HEK293 (cell line): ENCODE measurements around the gene ASCL3.

ENCODE experiments used
- MYNN ChIP-seq: fragments of 450-650 bp; formaldehyde crosslinking; IDR thresholded peaks from 2 replicates; pipeline ENCODE4 v1.5.1; 2016; ENCODE audit warnings: missing biosample characterization, missing genetic modification characterization, borderline replicate concordance
- PATZ1 ChIP-seq: fragments of 450-650 bp; formaldehyde crosslinking; IDR thresholded peaks from 2 replicates; pipeline ENCODE4 v1.5.1; 2016; ENCODE audit warnings: missing biosample characterization, missing genetic modification characterization
- PRDM6 ChIP-seq: fragments of 450-650 bp; formaldehyde crosslinking; IDR thresholded peaks from 2 replicates; pipeline ENCODE4 v1.5.1; 2017; ENCODE audit warnings: missing biosample characterization, missing genetic modification characterization
- SP2 ChIP-seq: fragments of 450-650 bp; formaldehyde crosslinking; IDR thresholded peaks from 2 replicates; pipeline ENCODE4 v1.5.1; 2016; ENCODE audit warnings: missing biosample characterization, missing genetic modification characterization
- ZBTB11 ChIP-seq: fragments of 450-650 bp; formaldehyde crosslinking; conservative IDR thresholded peaks from 2 replicates; pipeline ENCODE4 v1.5.1; 2016; ENCODE audit warnings: low read depth, missing biosample characterization, missing genetic modification characterization
- ZNF146 ChIP-seq: fragments of 450-650 bp; formaldehyde crosslinking; IDR thresholded peaks from 2 replicates; pipeline ENCODE4 v1.5.1; 2016; ENCODE audit warnings: missing biosample characterization, missing genetic modification characterization
- ZNF2 ChIP-seq: fragments of 450-650 bp; formaldehyde crosslinking; IDR thresholded peaks from 2 replicates; pipeline ENCODE4 v1.5.1; 2016; ENCODE audit warnings: missing biosample characterization, missing genetic modification characterization
- ZNF214 ChIP-seq: fragments of 450-650 bp; formaldehyde crosslinking; IDR thresholded peaks from 2 replicates; pipeline ENCODE4 v1.5.1; 2017; ENCODE audit warnings: missing biosample characterization, mild to moderate bottlenecking, missing genetic modification characterization, borderline replicate concordance
- ZNF639 ChIP-seq: fragments of 450-650 bp; formaldehyde crosslinking; IDR thresholded peaks from 2 replicates; pipeline ENCODE4 v1.5.1; 2016; ENCODE audit warnings: missing biosample characterization, missing genetic modification characterization
- TF ChIP-seq, protein P1 (sequence below): fragments of 450-650 bp; formaldehyde crosslinking; IDR thresholded peaks from 2 replicates; pipeline ENCODE4 v1.5.1; 2016; ENCODE audit warnings: missing biosample characterization, missing genetic modification characterization
- TF ChIP-seq, protein P2 (sequence below): fragments of 450-650 bp; formaldehyde crosslinking; IDR thresholded peaks from 2 replicates; pipeline ENCODE4 v1.5.1; 2017; ENCODE audit warnings: missing biosample characterization, mild to moderate bottlenecking, missing genetic modification characterization, moderate library complexity

DNA sequence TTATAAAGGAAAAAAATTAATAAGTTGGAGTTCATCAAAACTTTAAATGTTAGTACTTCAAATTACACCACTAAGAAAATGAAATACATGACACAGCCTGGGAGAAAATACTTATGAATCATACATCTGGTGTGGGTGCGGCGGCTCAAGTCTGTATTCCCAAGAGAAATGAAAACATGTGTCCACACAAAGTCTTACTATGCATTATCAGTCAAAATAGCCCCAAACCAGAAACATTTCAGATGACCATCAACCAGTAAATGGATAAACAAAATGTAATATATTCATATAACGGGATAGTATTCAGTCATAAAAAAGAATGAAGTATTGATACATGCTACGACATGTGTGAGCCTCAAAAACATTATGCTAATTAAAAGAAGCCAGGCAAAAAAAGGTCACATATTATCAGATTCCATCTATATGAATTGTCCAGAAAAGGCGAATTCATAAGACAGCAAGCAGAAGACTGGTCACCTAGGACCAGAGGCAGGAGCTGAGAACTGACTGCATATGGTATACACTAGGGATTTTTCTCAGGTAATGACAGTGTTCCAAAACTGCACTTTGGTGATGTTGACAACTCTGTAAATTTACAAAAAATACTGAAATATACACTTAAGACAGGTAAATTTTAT is 37.2 kb downstream of the ASCL3 start:
- TF ChIP-seq ZNF146 (tag by site-specific recombination) (0 out of 2 replicates have a peak, but pooled peaks have one; percentile 7), ZNF214 (tag by site-specific recombination) (no peak), PRDM6 (no peak), ZNF639 (tag by site-specific recombination) (no peak), PATZ1 (tag by site-specific recombination) (no peak), ZNF2 (tag by site-specific recombination) (no peak), MYNN (tag by site-specific recombination) (no peak), ZBTB11 (tag by site-specific recombination) (no peak), SP2 (no peak)
- TF ChIP-seq, protein P1, sequence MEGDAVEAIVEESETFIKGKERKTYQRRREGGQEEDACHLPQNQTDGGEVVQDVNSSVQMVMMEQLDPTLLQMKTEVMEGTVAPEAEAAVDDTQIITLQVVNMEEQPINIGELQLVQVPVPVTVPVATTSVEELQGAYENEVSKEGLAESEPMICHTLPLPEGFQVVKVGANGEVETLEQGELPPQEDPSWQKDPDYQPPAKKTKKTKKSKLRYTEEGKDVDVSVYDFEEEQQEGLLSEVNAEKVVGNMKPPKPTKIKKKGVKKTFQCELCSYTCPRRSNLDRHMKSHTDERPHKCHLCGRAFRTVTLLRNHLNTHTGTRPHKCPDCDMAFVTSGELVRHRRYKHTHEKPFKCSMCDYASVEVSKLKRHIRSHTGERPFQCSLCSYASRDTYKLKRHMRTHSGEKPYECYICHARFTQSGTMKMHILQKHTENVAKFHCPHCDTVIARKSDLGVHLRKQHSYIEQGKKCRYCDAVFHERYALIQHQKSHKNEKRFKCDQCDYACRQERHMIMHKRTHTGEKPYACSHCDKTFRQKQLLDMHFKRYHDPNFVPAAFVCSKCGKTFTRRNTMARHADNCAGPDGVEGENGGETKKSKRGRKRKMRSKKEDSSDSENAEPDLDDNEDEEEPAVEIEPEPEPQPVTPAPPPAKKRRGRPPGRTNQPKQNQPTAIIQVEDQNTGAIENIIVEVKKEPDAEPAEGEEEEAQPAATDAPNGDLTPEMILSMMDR (tag by site-specific recombination) = no peak
- TF ChIP-seq, protein P2, sequence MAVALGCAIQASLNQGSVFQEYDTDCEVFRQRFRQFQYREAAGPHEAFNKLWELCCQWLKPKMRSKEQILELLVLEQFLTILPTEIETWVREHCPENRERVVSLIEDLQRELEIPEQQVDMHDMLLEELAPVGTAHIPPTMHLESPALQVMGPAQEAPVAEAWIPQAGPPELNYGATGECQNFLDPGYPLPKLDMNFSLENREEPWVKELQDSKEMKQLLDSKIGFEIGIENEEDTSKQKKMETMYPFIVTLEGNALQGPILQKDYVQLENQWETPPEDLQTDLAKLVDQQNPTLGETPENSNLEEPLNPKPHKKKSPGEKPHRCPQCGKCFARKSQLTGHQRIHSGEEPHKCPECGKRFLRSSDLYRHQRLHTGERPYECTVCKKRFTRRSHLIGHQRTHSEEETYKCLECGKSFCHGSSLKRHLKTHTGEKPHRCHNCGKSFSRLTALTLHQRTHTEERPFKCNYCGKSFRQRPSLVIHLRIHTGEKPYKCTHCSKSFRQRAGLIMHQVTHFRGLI = no peak
